Stomach (tissue), 4 donors: ENCODE measurements around the gene KRT6C.

ENCODE experiments used
- CTCF ChIP-seq, 7 experiments: fragments of 450-650 bp in 4 of 7; fragments of 200-600 bp in 3 of 7; sonication (generic) in 3 of 7; IDR thresholded peaks; one replicate each; pipeline ENCODE4 v1.5.1; 2016 to 2019; ENCODE audit warnings: antibody characterized with exemption in 7 of 7, control low read depth in 2 of 7, mild to moderate bottlenecking in 1 of 7
- EP300 ChIP-seq: sonication (generic); formaldehyde crosslinking; IDR thresholded peaks from one replicate; pipeline ENCODE4 v1.6.1; 2017; ENCODE audit warnings: antibody characterized with exemption
- POLR2A ChIP-seq, 4 donors: fragments of 450-650 bp; IDR thresholded peaks; one replicate each; pipeline ENCODE4 v1.6.1; 2016; ENCODE audit warnings: antibody characterized with exemption in 4 of 4, control low read depth in 2 of 4, mild to moderate bottlenecking in 1 of 4, moderate library complexity in 1 of 4

DNA sequence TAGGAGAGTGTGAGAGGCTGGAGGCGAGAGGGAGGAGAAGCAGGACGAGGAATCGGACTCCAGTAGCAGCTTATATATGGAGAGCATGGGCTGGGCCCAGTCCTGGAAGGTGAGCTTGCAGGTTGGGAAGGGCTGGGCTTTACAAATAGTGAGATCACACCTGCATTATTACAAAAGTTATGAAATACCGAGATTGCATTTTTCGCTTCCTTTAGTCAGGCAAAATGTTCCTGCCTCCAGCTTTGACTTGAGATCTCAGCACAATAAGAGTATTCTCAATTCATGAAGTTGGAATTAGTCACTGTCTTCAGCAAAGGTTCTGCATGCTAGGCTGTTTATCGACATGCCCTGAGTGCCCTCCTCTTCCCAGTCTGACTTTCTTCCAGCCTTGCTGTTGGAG is 21.5 kb downstream of the KRT6C start, which contains the start of gene KRT6B:
- TF ChIP-seq CTCF (IDR thresholded peaks at IDR 0.05) (no peak), POLR2A (IDR thresholded peaks at IDR 0.05) (no peak), EP300 (no peak)
